D721Med (cell line): ENCODE data around the gene CRNKL1.

Experiments
- DNase-seq: peaks from one replicate; pipeline ENCODE4 v3.0.0; 2011; ENCODE audit warnings: low spot score; ENCODE audit not compliant: insufficient read length
- FAIRE-seq: peaks from 2 replicates; lab custom pipeline; 2011; peaks lifted over from hg19 to GRCh38; lab: Jason Lieb, UNC
- CTCF ChIP-seq: IDR thresholded peaks from 2 replicates; pipeline ENCODE4 v1.5.1; 2012; ENCODE audit warnings: mild to moderate bottlenecking, control low read depth; ENCODE audit not compliant: insufficient read depth; ENCODE audit errors: missing control alignments

The CRNKL1 gene

GRCh38 chr20:20089939-20090338 is 37.7 kb upstream of the CRNKL1 start:
- FAIRE-seq (no peak), DNase-seq (no peak)

DNA sequence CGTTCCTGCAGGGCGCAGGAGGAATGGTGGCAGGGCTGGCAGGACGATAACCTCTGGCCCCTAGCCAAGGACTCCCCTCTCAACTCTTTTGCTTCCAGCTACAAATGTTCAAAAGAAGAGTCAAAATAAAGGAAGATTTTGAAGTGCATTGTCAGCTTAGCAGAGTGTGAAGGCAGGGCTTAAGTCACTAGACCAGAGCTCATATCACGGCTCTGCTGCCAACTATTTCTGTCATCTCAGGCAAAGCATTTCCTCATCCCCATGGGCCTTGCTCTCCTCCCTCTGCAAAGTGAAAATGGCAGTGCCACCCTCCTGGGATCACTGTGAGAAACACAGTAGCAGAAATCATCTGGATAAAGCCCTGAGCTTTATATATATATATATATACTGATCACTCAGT is 36.8 kb upstream of the CRNKL1 start:
- FAIRE-seq (no peak), DNase-seq (no peak)
- TF ChIP-seq CTCF: no peak

More at GRCh38 chr20:20089939-20090338, 37.7 kb upstream of the CRNKL1 start:
- TF ChIP-seq CTCF: no peak

DNA sequence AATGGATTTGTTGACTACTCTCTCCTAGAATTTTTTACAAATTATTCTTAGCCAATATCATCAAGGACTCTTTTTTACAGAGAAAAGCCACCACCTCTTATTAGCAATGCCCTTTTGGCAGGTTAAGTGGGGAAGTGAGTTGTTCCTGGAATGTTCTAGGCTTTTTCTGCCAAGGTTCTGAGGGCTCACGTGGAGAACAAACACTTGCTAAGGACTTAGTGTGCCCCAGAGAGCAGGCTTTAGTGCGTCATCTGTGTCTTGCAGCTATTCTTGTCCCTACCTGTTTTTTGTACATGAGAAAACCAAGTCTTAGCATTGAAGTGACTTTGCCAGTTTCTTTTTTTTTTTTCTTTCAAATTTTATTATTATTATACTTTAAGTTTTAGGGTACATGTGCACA is 33.5 kb upstream of the CRNKL1 start:
- FAIRE-seq (no peak), DNase-seq (no peak)
- no peak for TF ChIP-seq CTCF

- no peak for FAIRE-seq
Observed at GRCh38 chr20:20085071-20085470, 32.8 kb upstream of the CRNKL1 start.

DNA sequence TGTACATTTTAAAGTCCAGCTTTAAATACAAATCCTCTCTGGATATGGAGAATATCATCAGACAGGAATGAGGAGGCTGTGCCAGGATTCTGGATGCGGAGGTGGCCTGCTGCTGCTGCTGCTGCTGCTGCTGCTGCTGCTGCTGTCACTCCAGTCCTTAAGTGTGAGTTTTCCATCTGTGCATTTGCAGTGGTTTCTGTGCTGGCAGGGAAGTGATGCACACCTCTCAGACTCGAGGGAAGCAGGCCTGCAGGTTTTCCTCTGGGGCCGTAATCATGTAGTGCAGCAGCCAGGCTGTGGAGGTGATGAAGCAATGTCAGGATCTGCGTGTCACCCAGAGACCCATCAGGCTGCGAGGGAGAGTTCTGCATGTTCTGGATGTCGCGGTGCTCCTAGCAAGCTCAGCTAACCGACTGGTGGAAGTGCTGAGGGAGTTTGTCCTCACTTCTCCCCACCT is 32.1 kb upstream of the CRNKL1 start:
- TF ChIP-seq CTCF: no peak
- no peak for FAIRE-seq
- DNase-seq: no peak

More at GRCh38 chr20:20085071-20085470, 32.8 kb upstream of the CRNKL1 start:
- TF ChIP-seq CTCF: no peak
- no peak for DNase-seq

- DNase-seq (no peak), FAIRE-seq (no peak)
- peak; percentile 66 for TF ChIP-seq CTCF
Observed at GRCh38 chr20:20083807-20084206, 31.5 kb upstream of the CRNKL1 start.

DNA sequence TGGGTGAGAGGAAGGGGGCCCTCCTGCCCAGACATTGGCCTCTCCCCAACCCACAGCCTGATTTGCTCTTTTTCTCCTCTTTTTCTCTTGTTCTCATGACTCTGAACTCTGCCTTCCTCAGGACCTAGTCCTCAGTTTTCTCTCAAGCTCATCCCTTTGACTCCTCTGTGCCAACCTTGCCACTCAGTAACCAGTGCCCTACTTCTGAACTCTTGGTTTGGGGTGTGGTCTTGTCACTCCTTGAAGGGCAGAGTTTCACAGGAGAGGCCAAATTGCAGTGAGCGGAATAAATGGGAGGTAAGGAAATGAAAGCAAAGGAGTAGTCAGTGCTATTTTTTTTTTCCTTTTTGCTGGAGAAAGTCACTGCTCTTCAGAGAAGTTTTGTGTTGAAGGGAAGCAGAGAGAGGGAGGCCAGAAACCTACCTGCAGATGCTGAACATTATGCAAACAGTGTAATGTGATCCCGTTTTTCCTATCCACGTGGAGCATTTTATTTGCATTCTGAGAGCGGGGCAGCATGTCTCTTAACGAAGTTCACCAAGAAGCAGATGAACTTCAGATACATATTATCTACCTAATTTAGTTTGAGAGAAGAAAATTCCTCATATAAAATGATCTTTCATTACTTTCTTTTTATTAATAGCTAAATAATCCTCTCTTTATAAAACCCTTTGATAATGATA is 27.0 kb upstream of the CRNKL1 start:
- no peak for DNase-seq
- no peak for FAIRE-seq
- TF ChIP-seq CTCF: no peak
